Endothelial cell of umbilical vein (primary cell): ENCODE measurements around the gene RNF151.

Source experiments
- EZH2 ChIP-seq: IDR thresholded peaks from 2 replicates; pipeline ENCODE4 v1.6.1; 2012; ENCODE audit warnings: borderline replicate concordance, low read depth, mild to moderate bottlenecking, moderate library complexity, low read length, inconsistent platforms; ENCODE audit not compliant: severe bottlenecking
- FOS ChIP-seq: IDR thresholded peaks from 2 replicates; pipeline ENCODE4 v1.6.1; 2011; ENCODE audit warnings: mild to moderate bottlenecking, low read length, moderate library complexity, borderline replicate concordance; ENCODE audit not compliant: insufficient read depth
- POLR2A ChIP-seq: IDR thresholded peaks from 2 replicates; pipeline ENCODE4 v1.6.1; 2012; ENCODE audit warnings: low read depth, mild to moderate bottlenecking, control low read depth, low read length
- POLR2AphosphoS5 ChIP-seq: IDR thresholded peaks from 2 replicates; pipeline ENCODE4 v1.6.1; 2012; ENCODE audit warnings: low read depth, mild to moderate bottlenecking, control low read depth, low read length, moderate library complexity; ENCODE audit not compliant: insufficient read depth
- TF ChIP-seq, protein P1 (sequence below), 2 donors: IDR thresholded peaks; 1 replicate in 1 of 2; 2 replicates in 1 of 2; pipeline ENCODE4 v1.5.1; 2011; ENCODE audit warnings: low read length in 2 of 2, mild to moderate bottlenecking in 2 of 2, moderate library complexity in 2 of 2, control low read depth in 1 of 2, inconsistent platforms in 1 of 2, low read depth in 1 of 2; ENCODE audit not compliant: insufficient read depth in 1 of 2; ENCODE audit errors: extremely low read depth in 1 of 2

DNA sequence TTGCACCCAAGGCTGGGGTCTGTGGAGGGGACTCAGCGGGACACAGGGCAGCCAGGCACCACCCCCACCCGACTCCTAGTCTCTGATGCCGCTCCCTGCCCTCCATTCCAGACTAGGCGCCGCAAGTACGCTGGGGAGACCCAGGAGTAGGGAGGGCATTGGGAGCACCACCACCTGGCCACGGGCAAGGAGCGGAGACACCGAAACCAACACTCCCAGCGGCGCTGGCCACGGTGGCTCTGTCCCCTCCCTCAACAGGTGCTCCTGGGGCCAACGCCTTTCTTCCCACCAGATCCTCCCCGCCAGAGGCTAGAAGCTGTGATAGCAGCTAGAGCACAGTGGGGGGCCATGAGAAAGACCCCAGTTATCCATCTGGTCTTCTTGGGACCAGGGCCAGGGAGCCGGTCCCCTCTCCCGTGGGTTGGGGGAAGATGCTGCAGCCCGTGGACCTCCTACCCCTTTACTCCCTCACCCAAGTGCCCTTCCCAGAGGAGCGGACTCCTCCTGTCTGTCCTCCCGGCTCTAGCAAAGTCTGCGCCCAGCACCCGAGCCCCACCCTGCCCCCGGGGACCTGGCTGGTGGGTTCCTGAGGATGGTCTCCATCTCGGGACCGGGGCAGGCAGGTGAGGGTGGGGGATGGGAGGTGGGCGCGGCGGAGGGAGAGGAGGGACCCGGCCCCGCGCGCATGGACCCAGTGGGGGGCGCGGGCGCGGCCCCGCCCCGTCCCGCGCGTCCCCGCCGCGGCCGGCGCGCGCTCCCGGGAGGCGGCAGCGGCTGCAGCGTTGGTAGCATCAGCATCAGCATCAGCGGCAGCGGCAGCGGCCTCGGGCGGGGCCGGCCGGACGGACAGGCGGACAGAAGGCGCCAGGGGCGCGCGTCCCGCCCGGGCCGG lies 22.8 kb downstream of the RNF151 start, which contains the start of gene SYNGR3:
- TF ChIP-seq, protein P1, sequence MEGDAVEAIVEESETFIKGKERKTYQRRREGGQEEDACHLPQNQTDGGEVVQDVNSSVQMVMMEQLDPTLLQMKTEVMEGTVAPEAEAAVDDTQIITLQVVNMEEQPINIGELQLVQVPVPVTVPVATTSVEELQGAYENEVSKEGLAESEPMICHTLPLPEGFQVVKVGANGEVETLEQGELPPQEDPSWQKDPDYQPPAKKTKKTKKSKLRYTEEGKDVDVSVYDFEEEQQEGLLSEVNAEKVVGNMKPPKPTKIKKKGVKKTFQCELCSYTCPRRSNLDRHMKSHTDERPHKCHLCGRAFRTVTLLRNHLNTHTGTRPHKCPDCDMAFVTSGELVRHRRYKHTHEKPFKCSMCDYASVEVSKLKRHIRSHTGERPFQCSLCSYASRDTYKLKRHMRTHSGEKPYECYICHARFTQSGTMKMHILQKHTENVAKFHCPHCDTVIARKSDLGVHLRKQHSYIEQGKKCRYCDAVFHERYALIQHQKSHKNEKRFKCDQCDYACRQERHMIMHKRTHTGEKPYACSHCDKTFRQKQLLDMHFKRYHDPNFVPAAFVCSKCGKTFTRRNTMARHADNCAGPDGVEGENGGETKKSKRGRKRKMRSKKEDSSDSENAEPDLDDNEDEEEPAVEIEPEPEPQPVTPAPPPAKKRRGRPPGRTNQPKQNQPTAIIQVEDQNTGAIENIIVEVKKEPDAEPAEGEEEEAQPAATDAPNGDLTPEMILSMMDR (IDR thresholded peaks at IDR 0.05; ENCODE audit: extremely low read depth in 1 of 2, insufficient read depth in 1 of 2, low read depth in 1 of 2, low read length in 2 of 2), result no peak
- TF ChIP-seq POLR2A (no peak), FOS (no peak), POLR2AphosphoS5 (no peak), EZH2 (peak; percentile 78)
